Neural progenitor cell (in vitro differentiated cells): ENCODE data around the gene TBC1D14.

Source experiments
- CTCF ChIP-seq: fragments of 200-600 bp; sonication (generic); IDR thresholded peaks from 2 replicates; pipeline ENCODE4 v1.5.1; 2017; ENCODE audit warnings: antibody characterized with exemption, mild to moderate bottlenecking
- EZH2 ChIP-seq: fragments of 200-600 bp; sonication (generic); IDR thresholded peaks from 2 replicates; pipeline ENCODE4 v1.6.1; 2017; ENCODE audit warnings: antibody characterized with exemption, mild to moderate bottlenecking, moderate library complexity
- EZH2phosphoT487 ChIP-seq: fragments of 200-600 bp; sonication (generic); IDR thresholded peaks from 2 replicates; pipeline ENCODE4 v1.6.1; 2017; ENCODE audit warnings: antibody characterized with exemption

GRCh38 chr4:6907658-6908191, 1.9 kb upstream of the TBC1D14 start:
- TF ChIP-seq CTCF (peak; percentile 59), EZH2phosphoT487 (no peak), EZH2 (no peak)
